Testis (tissue), 3 donors: ENCODE measurements around the gene CEACAM16. TPM values are rescaled to one million over a fixed set of nuclear protein-coding genes. Genes with fewer than 3 reads are reported as not detected.
"Not testable (repeated sequence)": the region's sequence is repeated elsewhere in the genome, so short reads cannot be mapped to it uniquely, and the experiment has no call there.

ENCODE experiments used
- DNase-seq: peaks from one replicate; pipeline ENCODE4 v3.0.0-alpha.2; 2019
- H3K27ac ChIP-seq, 2 donors: fragments of 200-600 bp; sonication (generic); one replicate each; pipeline ENCODE4 v1.5.1; 2019
- H3K27me3 ChIP-seq: fragments of 200-600 bp; sonication (generic); one replicate; pipeline ENCODE4 v1.5.1; 2019
- H3K36me3 ChIP-seq: fragments of 200-600 bp; sonication (generic); one replicate; pipeline ENCODE4 v1.5.1; 2017; ENCODE audit warnings: low read depth; ENCODE audit errors: missing control alignments
- H3K4me1 ChIP-seq: fragments of 200-600 bp; sonication (generic); one replicate; pipeline ENCODE4 v1.5.1; 2019
- H3K4me3 ChIP-seq, 2 donors: fragments of 200-600 bp; sonication (generic); one replicate each; pipeline ENCODE4 v1.5.1; 2017 to 2019
- H3K9me3 ChIP-seq: fragments of 200-600 bp; sonication (generic); one replicate; pipeline ENCODE4 v1.5.1; 2017
- POLR2A ChIP-seq: fragments of 450-650 bp; IDR thresholded peaks from one replicate; pipeline ENCODE4 v1.6.1; 2017; ENCODE audit warnings: antibody characterized with exemption, mild to moderate bottlenecking, moderate library complexity
- WGBS, 2 donors: methylation state at CpG; one replicate each; pipeline ENCODE4 v1.1.5; 2018; 5-methylcytosine and 5-hydroxymethylcytosine counted together
- intact Hi-C: fragments of 100-400 bp; cut with DNase I; formaldehyde crosslinking; loops from one replicate; pipeline ENCODE4 v1.15.1; 2023; ENCODE audit warnings: low total_unique reads
- polyA plus RNA-seq: library from polyadenylated mRNA; stranded (reverse); fragments of 350-450 nt; fragmentation: Illumina TruSeq; extraction: RNeasy Lipid Tissue Mini Kit (QIAGEN cat#74804); gene quantifications from one replicate; pipeline ENCODE4 v1.2.3, GENCODE V29; 2014; ENCODE audit warnings: low read depth, low replicate concordance; ENCODE audit not compliant: insufficient read depth
- total RNA-seq, 2 donors: library from RNA; depleted of rRNA; stranded (reverse); fragments of >200 nt; gene quantifications; one replicate each; pipeline ENCODE4 v1.2.3, GENCODE V29; 2016
- TF ChIP-seq, protein P1 (sequence below), 3 experiments: fragments of 450-650 bp in 2 of 3; fragments of 200-600 bp in 1 of 3; sonication (generic) in 1 of 3; IDR thresholded peaks; one replicate each; pipeline ENCODE4 v1.5.1; 2016 to 2019; ENCODE audit warnings: antibody characterized with exemption in 3 of 3, mild to moderate bottlenecking in 2 of 3, moderate library complexity in 1 of 3

Gene CEACAM16
- total and polyA plus RNA-seq, 3 donors from 2014 or later = 0.50 TPM; not detected in 2

DNA sequence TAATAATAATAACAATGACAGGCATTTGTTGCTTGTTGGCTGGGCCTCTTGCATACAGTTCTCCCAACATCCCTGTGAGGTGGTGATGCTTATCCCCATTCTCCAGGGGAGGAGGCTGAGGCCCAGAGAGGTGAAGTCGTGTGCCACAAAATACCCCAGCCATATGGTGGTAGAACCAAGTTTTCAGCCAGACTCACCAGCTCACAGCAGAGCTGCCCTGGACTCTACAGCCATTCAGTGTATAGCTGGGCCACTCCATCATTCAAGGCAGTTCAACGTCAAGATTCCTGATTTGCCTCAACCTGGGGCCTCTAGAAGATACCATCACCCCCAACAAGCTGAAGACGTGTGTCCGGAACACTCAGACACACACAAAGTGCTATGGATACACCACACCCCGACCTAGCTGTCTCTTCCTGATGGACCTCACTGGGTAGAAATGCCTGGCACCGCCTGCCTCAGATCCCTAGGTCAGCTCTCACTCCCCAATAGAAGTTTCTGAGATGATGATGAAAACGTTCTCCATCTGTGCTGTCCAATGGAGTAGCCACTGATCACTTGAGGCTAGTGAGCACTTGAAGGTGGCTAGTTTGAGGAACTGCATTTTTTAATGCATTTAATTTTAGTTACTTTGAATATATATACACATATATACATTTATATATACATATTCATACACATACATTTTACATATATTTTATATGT is 31.9 kb upstream of the CEACAM16 start:
- no peak for TF ChIP-seq POLR2A
- TF ChIP-seq, protein P1, sequence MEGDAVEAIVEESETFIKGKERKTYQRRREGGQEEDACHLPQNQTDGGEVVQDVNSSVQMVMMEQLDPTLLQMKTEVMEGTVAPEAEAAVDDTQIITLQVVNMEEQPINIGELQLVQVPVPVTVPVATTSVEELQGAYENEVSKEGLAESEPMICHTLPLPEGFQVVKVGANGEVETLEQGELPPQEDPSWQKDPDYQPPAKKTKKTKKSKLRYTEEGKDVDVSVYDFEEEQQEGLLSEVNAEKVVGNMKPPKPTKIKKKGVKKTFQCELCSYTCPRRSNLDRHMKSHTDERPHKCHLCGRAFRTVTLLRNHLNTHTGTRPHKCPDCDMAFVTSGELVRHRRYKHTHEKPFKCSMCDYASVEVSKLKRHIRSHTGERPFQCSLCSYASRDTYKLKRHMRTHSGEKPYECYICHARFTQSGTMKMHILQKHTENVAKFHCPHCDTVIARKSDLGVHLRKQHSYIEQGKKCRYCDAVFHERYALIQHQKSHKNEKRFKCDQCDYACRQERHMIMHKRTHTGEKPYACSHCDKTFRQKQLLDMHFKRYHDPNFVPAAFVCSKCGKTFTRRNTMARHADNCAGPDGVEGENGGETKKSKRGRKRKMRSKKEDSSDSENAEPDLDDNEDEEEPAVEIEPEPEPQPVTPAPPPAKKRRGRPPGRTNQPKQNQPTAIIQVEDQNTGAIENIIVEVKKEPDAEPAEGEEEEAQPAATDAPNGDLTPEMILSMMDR (IDR thresholded peaks at IDR 0.05) = no peak
- Histone ChIP-seq H3K27me3 (no peaks in the 10 kb centered on the region), H3K27ac (no peak overlapping the region), H3K36me3 (no peaks in the 10 kb centered on the region), H3K9me3 (no peaks in the 10 kb centered on the region), H3K4me3 (no peak overlapping the region), H3K4me1 (peaks cover 8% of the 10 kb centered on the region)
- no peak for DNase-seq
- WGBS, 2 donors = 83 to 86% methylated on average over 4 to 7 of the region's 7 CpGs
- intact Hi-C loops = no loop called here

DNA sequence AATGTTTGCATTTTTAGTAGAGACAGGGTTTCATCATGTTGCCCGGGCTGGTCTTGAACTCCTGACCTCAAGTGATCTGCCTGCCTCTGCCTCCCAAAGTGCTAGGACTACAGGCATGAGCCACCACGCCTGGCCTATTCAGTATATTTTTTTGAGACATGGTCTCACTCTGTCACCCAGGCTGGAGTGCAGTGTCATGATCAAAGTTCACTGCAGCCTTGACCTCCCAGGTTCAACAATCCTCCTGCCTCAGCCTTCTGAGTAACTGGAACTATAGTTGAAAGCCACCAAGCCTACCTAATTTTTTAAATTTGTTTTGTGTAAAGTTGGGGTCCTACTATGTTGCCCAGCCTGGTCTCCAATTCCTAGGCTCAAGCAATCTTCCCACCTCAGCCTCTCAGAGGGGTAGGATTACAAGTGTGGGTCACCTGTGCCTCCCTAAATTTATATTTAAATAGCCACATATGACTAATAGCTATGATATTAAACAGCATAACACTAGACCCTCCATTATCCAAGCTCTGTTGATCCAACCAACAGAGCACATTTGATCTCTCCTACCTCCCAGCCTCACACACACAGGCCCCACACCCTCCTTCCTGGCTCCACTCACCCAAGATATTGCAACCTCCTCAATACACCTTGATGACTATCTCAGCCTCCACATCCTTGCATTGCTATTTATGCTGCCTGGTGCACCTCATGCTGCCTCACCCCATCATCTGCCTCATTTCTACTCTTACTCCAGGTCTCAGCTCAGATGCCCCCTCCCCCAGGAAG is 29.8 kb upstream of the CEACAM16 start:
- WGBS, 2 donors = 78 to 90% methylated on average over 2 of the region's 2 CpGs
- Histone ChIP-seq H3K9me3 (no peaks in the 10 kb centered on the region), H3K36me3 (no peaks in the 10 kb centered on the region), H3K27ac (no peak overlapping the region), H3K27me3 (no peaks in the 10 kb centered on the region), H3K4me1 (no peaks in the 10 kb centered on the region), H3K4me3 (no peak overlapping the region)
- DNase-seq = no peak
- intact Hi-C loops = no loop called here
- TF ChIP-seq, protein P1 (IDR thresholded peaks at IDR 0.05) = no peak
- TF ChIP-seq POLR2A = no peak

DNA sequence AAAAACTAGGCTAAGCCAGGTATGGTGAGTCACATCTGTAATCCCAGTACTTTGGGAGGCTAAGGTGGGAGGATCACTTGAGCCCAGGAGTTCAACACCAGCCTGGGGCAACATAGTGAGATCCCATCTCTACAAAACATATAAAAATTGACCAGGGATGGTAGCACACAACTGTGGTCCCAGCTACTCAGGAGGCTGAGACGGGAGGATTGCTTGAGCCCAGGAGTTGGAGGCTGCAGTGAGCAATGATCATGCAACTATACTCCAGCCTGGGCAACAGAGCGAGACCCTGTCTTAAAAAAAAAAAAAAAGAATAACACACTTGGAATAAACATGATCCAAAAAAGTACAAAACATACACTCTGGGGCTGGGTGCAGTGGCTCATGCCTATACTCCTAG is 28.9 kb upstream of the CEACAM16 start:
- H3K27ac ChIP-seq, intact Hi-C loops, H3K9me3 ChIP-seq, H3K4me3 ChIP-seq, H3K36me3 ChIP-seq, H3K27me3 ChIP-seq, DNase-seq, H3K4me1 ChIP-seq: not testable (repeated sequence)
- 94 to 96% methylated on average over 2 of the region's 2 CpGs for WGBS, 2 donors

DNA sequence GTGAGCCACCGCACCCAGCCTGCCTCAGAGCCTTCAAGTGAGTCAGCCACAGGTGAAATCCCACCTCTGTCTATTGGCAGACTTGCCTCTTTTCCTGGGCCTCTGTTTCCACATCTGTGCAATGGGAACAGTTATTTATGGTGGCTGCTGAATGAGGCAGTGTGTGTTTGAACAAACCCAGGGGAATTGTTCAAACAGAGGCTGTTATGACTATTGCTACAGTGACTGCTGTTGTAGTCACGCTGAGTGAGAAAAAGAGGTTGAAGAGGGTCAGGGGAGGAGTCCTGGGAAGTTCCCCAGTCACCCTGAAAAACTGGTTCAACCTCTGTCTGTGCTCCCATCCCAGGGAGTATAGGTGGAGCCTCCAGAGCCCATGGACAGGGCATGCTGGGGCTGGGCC is 27.6 kb upstream of the CEACAM16 start, which contains the start of gene CEACAM19:
Gene CEACAM19, plus strand, starts transcription at position 83 of the 400 bp plus-strand sequence. CDS start 450 bp downstream, outside the sequence.
- no peak for DNase-seq
- H3K27ac ChIP-seq = no peak within 1 kb of the TSS
- 75 to 93% methylated on average over 2 of the region's 2 CpGs for WGBS, 2 donors
- H3K36me3 ChIP-seq = no peaks in the 10 kb centered on the region
- intact Hi-C loops = no loop called here
- H3K4me1 ChIP-seq = no peaks in the 10 kb centered on the region
- H3K27me3 ChIP-seq = no peaks in the 10 kb centered on the region
- no peak within 1 kb of the TSS for H3K4me3 ChIP-seq
- TF ChIP-seq, protein P1 (IDR thresholded peaks at IDR 0.05) = no peak
- no peak for TF ChIP-seq POLR2A
- H3K9me3 ChIP-seq = no peaks in the 10 kb centered on the region

DNA sequence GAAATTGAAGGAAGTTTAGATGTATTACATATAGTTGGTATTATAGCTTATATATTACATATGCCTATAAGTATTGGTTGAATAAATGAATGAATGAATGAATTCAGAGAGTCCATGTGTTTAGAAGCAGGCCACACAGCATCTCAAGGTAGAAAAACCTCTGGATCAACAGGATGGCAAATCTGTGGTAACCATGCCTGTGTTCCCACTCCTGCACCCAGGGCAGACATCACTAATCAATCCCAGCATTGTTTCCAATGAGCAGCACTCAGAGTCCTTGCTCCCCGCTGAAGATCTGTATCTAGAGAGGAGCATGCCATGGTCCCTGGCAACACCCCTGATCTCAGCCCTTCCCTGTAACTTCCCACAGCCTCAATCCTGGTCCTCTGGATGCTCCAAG is 26.7 kb upstream of the CEACAM16 start:
- WGBS, 2 donors = 71 to 75% methylated on average over 1 of the region's 1 CpG
- intact Hi-C loops = no loop called here
- Histone ChIP-seq H3K9me3 (no peaks in the 10 kb centered on the region), H3K4me3 (no peak overlapping the region), H3K36me3 (no peaks in the 10 kb centered on the region), H3K27ac (no peak overlapping the region), H3K4me1 (no peaks in the 10 kb centered on the region), H3K27me3 (no peaks in the 10 kb centered on the region)
- TF ChIP-seq, protein P1 (IDR thresholded peaks at IDR 0.05) = no peak
- TF ChIP-seq POLR2A = no peak
- no peak for DNase-seq
